SK-N-SH (cell line): ENCODE measurements around the gene PHC2. TPM values are rescaled to one million over a fixed set of nuclear protein-coding genes. Genes with fewer than 3 reads are reported as not detected.

Experiments used
- CTCF ChIA-PET: fragments of 300-600, 350-600 bp; formaldehyde crosslinking; extraction: SDS; loops from one replicate; lab custom pipeline; 2021; lab: Yijun Ruan, JAX
- POLR2A ChIA-PET: fragments of 350-600 bp; sonication (Branson Sonifier 250); formaldehyde crosslinking; extraction: SDS; loops from one replicate; lab custom pipeline; 2020; ENCODE audit warnings: antibody characterized with exemption, inconsistent platforms; lab: Yijun Ruan, JAX
- DNase-seq: peaks from one replicate; pipeline ENCODE4 v3.0.0; 2012
- H2AFZ ChIP-seq: fragments of 200-600 bp; sonication (generic); 2 replicates; pipeline ENCODE4 v1.8.1; 2016; ENCODE audit warnings: antibody characterized with exemption, mild to moderate bottlenecking, low read depth
- H3F3A ChIP-seq: fragments of 200-600 bp; sonication (generic); replicated peaks from 2 replicates; pipeline ENCODE3; 2016; ENCODE audit warnings: antibody characterized with exemption, mild to moderate bottlenecking; ENCODE audit not compliant: insufficient read depth
- H3K27ac ChIP-seq, 2 experiments: fragments of 200-500 bp in 1 of 2; fragments of 200-600 bp in 1 of 2; sonication (Bioruptor generic) in 1 of 2; sonication (generic), shearing (Covaris generic) in 1 of 2; 2 replicates each; pipeline versions ENCODE4 v1.5.1 to v1.6.1; 2014 to 2016; ENCODE audit warnings: low read depth in 2 of 2, inconsistent platforms in 1 of 2, low read length in 1 of 2, mild to moderate bottlenecking in 1 of 2, mixed read lengths in 1 of 2
- H3K27me3 ChIP-seq: fragments of 200-600 bp; sonication (generic), shearing (Covaris generic); 2 replicates; pipeline ENCODE4 v1.6.1; 2016; ENCODE audit warnings: mixed run types; ENCODE audit not compliant: insufficient read depth
- H3K36me3 ChIP-seq, 2 experiments: fragments of 200-500 bp in 1 of 2; fragments of 200-600 bp in 1 of 2; sonication (Bioruptor generic) in 1 of 2; sonication (generic) in 1 of 2; replicated peaks in 1 of 2; 2 replicates each; pipeline versions ENCODE3 to v1.5.1; 2014 to 2016; ENCODE audit warnings: low read length in 1 of 2, mild to moderate bottlenecking in 1 of 2; ENCODE audit not compliant: insufficient read depth in 2 of 2, control insufficient read depth in 1 of 2
- H3K4me1 ChIP-seq, 2 experiments: fragments of 200-500 bp in 1 of 2; fragments of 200-600 bp in 1 of 2; sonication (Bioruptor generic) in 1 of 2; sonication (generic), shearing (Covaris generic) in 1 of 2; 2 replicates each; pipeline versions ENCODE4 v1.5.1 to v1.6.1; 2014 to 2016; ENCODE audit warnings: low read depth in 1 of 2, low read length in 1 of 2, mixed run types in 1 of 2; ENCODE audit not compliant: insufficient read depth in 2 of 2, control insufficient read depth in 1 of 2
- H3K4me2 ChIP-seq: fragments of 200-600 bp; sonication (generic), shearing (Covaris generic); 2 replicates; pipeline ENCODE4 v1.6.1; 2017; ENCODE audit warnings: mixed run types
- H3K4me3 ChIP-seq, 2 experiments: fragments of 200-500 bp in 1 of 2; fragments of 200-600 bp in 1 of 2; sonication (Bioruptor generic) in 1 of 2; sonication (generic), shearing (Covaris generic) in 1 of 2; 2 replicates each; pipeline versions ENCODE4 v1.5.1 to v1.8.1; 2014 to 2016; ENCODE audit warnings: low read depth in 2 of 2, inconsistent platforms in 1 of 2, low read length in 1 of 2, mild to moderate bottlenecking in 1 of 2, mixed read lengths in 1 of 2, moderate library complexity in 1 of 2
- H3K79me2 ChIP-seq: fragments of 200-600 bp; sonication (generic); 2 replicates; pipeline ENCODE4 v1.8.1; 2017; ENCODE audit warnings: mild to moderate bottlenecking; ENCODE audit not compliant: insufficient read depth
- H3K9ac ChIP-seq: fragments of 200-600 bp; sonication (generic); 2 replicates; pipeline ENCODE4 v1.6.1; 2017; ENCODE audit warnings: mixed run types
- H3K9me2 ChIP-seq: fragments of 200-600 bp; sonication (generic); 2 replicates; pipeline ENCODE4 v1.6.1; 2017; ENCODE audit warnings: mixed run types
- H3K9me3 ChIP-seq: fragments of 200-600 bp; sonication (generic); 2 replicates; pipeline ENCODE4 v1.6.1; 2017; ENCODE audit warnings: mixed run types, mild to moderate bottlenecking, moderate library complexity
- H4K20me1 ChIP-seq: fragments of 200-600 bp; sonication (generic); 2 replicates; pipeline ENCODE4 v1.6.1; 2017; ENCODE audit warnings: mild to moderate bottlenecking, mixed run types; ENCODE audit not compliant: insufficient read depth
- CTCF ChIP-seq: fragments of 200-600 bp; sonication (generic); IDR thresholded peaks from 2 replicates; pipeline ENCODE4 v1.6.1; 2017; ENCODE audit warnings: antibody characterized with exemption, mild to moderate bottlenecking, moderate library complexity
- EP300 ChIP-seq, 2 experiments: IDR thresholded peaks; 2 replicates each; pipeline versions ENCODE4 v1.4.0 to v1.6.1; 2012; ENCODE audit warnings: borderline replicate concordance in 1 of 2, low read depth in 1 of 2, low read length in 1 of 2
- GABPA ChIP-seq: IDR thresholded peaks from 2 replicates; pipeline ENCODE4 v1.4.0; 2012; ENCODE audit warnings: low read depth, mild to moderate bottlenecking
- MAX ChIP-seq: IDR thresholded peaks from 2 replicates; pipeline ENCODE4 v1.4.0; 2012; ENCODE audit warnings: low read depth
- RXRA ChIP-seq: IDR thresholded peaks from 2 replicates; pipeline ENCODE4 v1.4.0; 2012; ENCODE audit warnings: low read depth, mild to moderate bottlenecking, borderline replicate concordance
- TAF1 ChIP-seq: IDR thresholded peaks from 2 replicates; pipeline ENCODE4 v1.6.1; 2012; ENCODE audit warnings: low read depth, mild to moderate bottlenecking, low read length, moderate library complexity, borderline replicate concordance
- USF2 ChIP-seq: fragments of 150-350 bp; IDR thresholded peaks from 2 replicates; pipeline ENCODE4 v1.6.1; 2017; ENCODE audit warnings: antibody characterized with exemption, low read length, low read depth, borderline replicate concordance
- WGBS: methylation state at CpG from one replicate; pipeline ENCODE4 v1.1.6; 2017; ENCODE audit warnings: low lambda C conversion rate; 5-methylcytosine and 5-hydroxymethylcytosine counted together
- polyA plus RNA-seq, 3 experiments: library from polyadenylated mRNA; depleted of rRNA; stranded (reverse); fragments of >200 nt; gene quantifications; 2 replicates each; pipeline ENCODE4 v1.2.3, GENCODE V29; 2012

Gene PHC2
- polyA plus RNA-seq, 1 of the 3 experiments (the other 2 are of a cell fraction) = 98.7 TPM

- TF ChIP-seq GABPA (peak; percentile 62), EP300 (IDR thresholded peaks at IDR 0.05; ENCODE audit: borderline replicate concordance in 1 of 2, low read depth in 1 of 2, low read length in 1 of 2) (peak in 1 of 2 experiments; percentile 82; a peak in 1 of 4 replicates), RXRA (peak; percentile 91)
These were observed 83.8 kb downstream of the PHC2 start (continued) for GRCh38 chr1:33346927-33347649.

- ChIA-PET CTCF (interaction anchor here (2.0 kb wide), 1 partner anchor 51 kb away, joined by 10 read pairs; no protein-coding TSS in a partner anchor), POLR2A (no interaction called here)
- no peak overlapping the region for H2AFZ ChIP-seq
- H3K79me2 ChIP-seq = peaks cover 82% of the 10 kb centered on the region
- peak overlapping the region; percentile 94 for H3K9ac ChIP-seq
- peaks cover 45% of the 10 kb centered on the region for H3F3A ChIP-seq
- H3K27me3 ChIP-seq = no peaks in the 10 kb centered on the region
- WGBS = 23% methylated on average over 3 of the region's 3 CpGs
- peaks cover 29 to 31% of the 10 kb centered on the region in 2 experiments for H3K36me3 ChIP-seq
- no peaks in the 10 kb centered on the region for H3K9me3 ChIP-seq
- peaks cover 53 to 54% of the 10 kb centered on the region in 2 experiments for H3K4me1 ChIP-seq
- H3K4me2 ChIP-seq = peak overlapping the region; percentile 84
- peaks cover 35% of the 10 kb centered on the region for H4K20me1 ChIP-seq
- no peak for TF ChIP-seq EP300 (IDR thresholded peaks at IDR 0.05; ENCODE audit: borderline replicate concordance in 1 of 2, low read depth in 1 of 2, low read length in 1 of 2)
- no peaks in the 10 kb centered on the region for H3K9me2 ChIP-seq
- H3K4me3 ChIP-seq = peak overlapping the region; percentile 68 to 78; a peak in 3 of 4 replicates
- peak overlapping the region; percentile 89 to 97 for H3K27ac ChIP-seq
- no peak for DNase-seq
These were observed 84.4 kb downstream of the PHC2 start for GRCh38 chr1:33346533-33346926.

GRCh38 chr1:33344896-33345560 lies 85.9 kb downstream of the PHC2 start:
- H3K9me2 ChIP-seq = no peaks in the 10 kb centered on the region
- no peak overlapping the region for H2AFZ ChIP-seq
- peak overlapping the region in 1 of 2 experiments; percentile 68; a peak in 2 of 4 replicates for H3K4me3 ChIP-seq
- peaks cover 92% of the 10 kb centered on the region for H3K79me2 ChIP-seq
- no peaks in the 10 kb centered on the region for H3K9me3 ChIP-seq
- peak overlapping the region; percentile 94; the same call in 1 of the 2 replicates for H3K9ac ChIP-seq
- peak overlapping the region; percentile 89 to 97 for H3K27ac ChIP-seq
- WGBS = 44% methylated on average over 2 of the region's 2 CpGs
- peak overlapping the region; percentile 84 for H3K4me2 ChIP-seq
- no peak for DNase-seq
- POLR2A ChIA-PET = no interaction called here
- peaks cover 46% of the 10 kb centered on the region for H3F3A ChIP-seq
- no peaks in the 10 kb centered on the region for H3K27me3 ChIP-seq
- peaks cover 55 to 68% of the 10 kb centered on the region in 2 experiments for H3K4me1 ChIP-seq
- peaks cover 43 to 44% of the 10 kb centered on the region in 2 experiments for H3K36me3 ChIP-seq
- peaks cover 50% of the 10 kb centered on the region for H4K20me1 ChIP-seq
- TF ChIP-seq TAF1 (no peak), MAX (no peak), CTCF (no peak), USF2 (no peak), EP300 (IDR thresholded peaks at IDR 0.05; ENCODE audit: borderline replicate concordance in 1 of 2, low read depth in 1 of 2, low read length in 1 of 2) (no peak), GABPA (no peak)
- CTCF ChIA-PET = no interaction called here
